Measurements from ENCODE around the gene ENGASE.

DNA sequence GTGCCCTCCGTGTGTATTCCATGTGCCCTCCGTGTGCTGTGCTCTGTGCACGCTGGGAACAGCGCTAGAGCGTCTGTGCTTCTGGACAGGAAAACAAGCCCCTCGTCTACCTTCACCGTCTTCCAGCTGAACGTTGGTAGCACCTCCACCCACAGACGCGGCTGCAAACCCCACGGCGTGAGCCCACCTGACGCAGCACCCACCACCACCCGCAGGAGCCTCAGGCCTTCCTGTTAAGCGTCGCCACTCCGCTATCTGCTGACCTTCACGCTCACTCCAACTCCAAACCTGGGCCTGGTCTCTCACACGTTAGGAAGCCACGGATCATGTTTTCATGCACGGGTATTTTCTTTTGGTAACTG, 56.6 kb downstream of the ENGASE start:
- TF ChIP-seq, protein P1, sequence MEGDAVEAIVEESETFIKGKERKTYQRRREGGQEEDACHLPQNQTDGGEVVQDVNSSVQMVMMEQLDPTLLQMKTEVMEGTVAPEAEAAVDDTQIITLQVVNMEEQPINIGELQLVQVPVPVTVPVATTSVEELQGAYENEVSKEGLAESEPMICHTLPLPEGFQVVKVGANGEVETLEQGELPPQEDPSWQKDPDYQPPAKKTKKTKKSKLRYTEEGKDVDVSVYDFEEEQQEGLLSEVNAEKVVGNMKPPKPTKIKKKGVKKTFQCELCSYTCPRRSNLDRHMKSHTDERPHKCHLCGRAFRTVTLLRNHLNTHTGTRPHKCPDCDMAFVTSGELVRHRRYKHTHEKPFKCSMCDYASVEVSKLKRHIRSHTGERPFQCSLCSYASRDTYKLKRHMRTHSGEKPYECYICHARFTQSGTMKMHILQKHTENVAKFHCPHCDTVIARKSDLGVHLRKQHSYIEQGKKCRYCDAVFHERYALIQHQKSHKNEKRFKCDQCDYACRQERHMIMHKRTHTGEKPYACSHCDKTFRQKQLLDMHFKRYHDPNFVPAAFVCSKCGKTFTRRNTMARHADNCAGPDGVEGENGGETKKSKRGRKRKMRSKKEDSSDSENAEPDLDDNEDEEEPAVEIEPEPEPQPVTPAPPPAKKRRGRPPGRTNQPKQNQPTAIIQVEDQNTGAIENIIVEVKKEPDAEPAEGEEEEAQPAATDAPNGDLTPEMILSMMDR (IDR thresholded peaks at IDR 0.05; ENCODE audit: low read length), result no peak
- no peak for TF ChIP-seq EZH2 (IDR thresholded peaks at IDR 0.05; ENCODE audit: borderline replicate concordance, low read length)

All from OCI-LY1 (cell line).